ENCODE data around the gene C20orf141.
"Not testable (repeated sequence)": the region's sequence is repeated elsewhere in the genome, so short reads cannot be mapped to it uniquely, and the experiment has no call there.

Gene C20orf141, protein sequence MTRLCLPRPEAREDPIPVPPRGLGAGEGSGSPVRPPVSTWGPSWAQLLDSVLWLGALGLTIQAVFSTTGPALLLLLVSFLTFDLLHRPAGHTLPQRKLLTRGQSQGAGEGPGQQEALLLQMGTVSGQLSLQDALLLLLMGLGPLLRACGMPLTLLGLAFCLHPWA

DNA sequence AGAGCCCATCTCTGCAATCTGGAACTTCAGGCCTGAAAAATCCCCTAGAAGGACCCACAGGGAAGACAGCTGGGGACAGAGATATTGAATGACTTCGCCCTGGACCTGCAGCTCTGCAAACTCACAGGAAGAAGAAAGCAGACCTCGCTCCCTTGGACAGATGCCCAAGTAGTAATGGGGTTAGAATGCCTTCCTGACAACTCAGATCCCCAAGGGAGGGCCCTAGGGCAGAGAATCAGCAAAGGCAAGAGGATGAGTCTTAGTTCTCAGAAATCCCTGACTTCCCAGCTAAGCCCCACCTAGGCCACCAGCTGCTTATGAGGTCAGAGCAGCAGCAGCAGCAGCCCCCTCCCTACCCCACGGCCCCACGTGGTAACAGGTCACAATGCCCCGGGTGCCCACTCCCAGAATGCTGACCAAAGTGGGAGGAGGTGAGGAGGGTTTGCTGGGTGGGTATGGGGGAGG lies at the start of gene C20orf141:
Gene C20orf141, plus strand, starts transcription at position 401 of the 465 bp plus-strand sequence. CDS start 198 bp downstream, outside the sequence.
- no peaks in the 10 kb centered on the region for H3K36me3 ChIP-seq (ENCODE audit: insufficient read depth, low read depth, low read length)
- no peak within 1 kb of the TSS for H3K27ac ChIP-seq (ENCODE audit: low read length)
- H3K4me1 ChIP-seq (ENCODE audit: insufficient read depth, low read length) = no peaks in the 10 kb centered on the region
- H3K9me3 ChIP-seq (ENCODE audit: insufficient read depth, low read depth, low read length) = peaks cover 6% of the 10 kb centered on the region; the same call in 1 of the 2 replicates
- H3K4me3 ChIP-seq (ENCODE audit: low read length) = no peak within 1 kb of the TSS
- no peak within 1 kb of the TSS for H3K9ac ChIP-seq (ENCODE audit: low read depth, low read length)
- H3K27me3 ChIP-seq (ENCODE audit: insufficient read depth, low read length) = peaks cover 47% of the 10 kb centered on the region

DNA sequence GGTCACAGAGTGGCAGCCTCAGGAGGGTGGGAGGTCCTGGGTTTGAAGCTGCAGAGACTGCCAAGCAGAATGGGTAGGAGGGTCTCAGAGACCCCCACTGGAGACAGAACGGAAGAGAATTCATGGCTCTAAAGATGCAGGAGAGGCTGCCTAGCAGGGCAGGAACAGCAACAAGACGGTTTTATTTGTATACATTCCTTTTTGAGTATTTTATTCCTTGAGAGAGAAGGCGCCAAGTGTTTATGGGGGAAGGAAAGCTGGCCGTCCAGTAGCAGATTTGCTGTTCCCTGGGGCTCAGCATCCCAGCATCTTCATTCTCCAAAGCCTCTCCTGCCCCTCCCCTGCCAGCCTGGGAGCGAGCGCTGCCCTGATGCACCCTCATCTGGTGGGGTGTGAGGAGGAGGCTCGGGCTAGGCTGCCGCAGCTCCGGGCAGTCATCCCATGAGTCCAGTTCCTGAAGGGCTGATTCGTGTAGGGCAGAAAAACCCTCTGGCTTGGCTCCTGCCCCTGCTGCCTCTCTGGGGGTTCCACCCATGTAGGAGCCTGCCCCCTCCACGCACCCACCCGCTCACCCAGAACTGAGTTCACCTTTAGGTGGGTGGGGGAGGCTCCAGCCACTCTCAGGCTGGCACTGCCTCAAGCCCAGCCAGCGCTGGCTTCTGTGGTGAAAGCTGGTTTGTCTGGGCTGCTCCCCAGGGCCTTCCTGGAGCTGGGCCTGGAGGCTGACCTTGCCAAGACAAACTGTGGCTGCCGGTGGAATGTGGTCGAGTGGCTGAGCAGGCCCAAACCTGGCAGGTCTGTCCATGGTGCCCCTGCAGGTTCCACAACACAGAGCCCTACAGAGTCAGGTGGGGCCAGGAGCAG lies 46.8 kb upstream of the C20orf141 start:
- H3K36me3 ChIP-seq (ENCODE audit: insufficient read depth, low read depth, low read length) = no peaks in the 10 kb centered on the region
- H3K9me3 ChIP-seq (ENCODE audit: insufficient read depth, low read depth, low read length) = no peaks in the 10 kb centered on the region
- H3K4me1 ChIP-seq (ENCODE audit: insufficient read depth, low read length) = no peaks in the 10 kb centered on the region
- no peak overlapping the region for H3K4me3 ChIP-seq (ENCODE audit: low read length)
- no peak overlapping the region for H3K9ac ChIP-seq (ENCODE audit: low read depth, low read length)
- no peak overlapping the region for H3K27ac ChIP-seq (ENCODE audit: low read length)
- H3K27me3 ChIP-seq (ENCODE audit: insufficient read depth, low read length) = peaks cover 11% of the 10 kb centered on the region

DNA sequence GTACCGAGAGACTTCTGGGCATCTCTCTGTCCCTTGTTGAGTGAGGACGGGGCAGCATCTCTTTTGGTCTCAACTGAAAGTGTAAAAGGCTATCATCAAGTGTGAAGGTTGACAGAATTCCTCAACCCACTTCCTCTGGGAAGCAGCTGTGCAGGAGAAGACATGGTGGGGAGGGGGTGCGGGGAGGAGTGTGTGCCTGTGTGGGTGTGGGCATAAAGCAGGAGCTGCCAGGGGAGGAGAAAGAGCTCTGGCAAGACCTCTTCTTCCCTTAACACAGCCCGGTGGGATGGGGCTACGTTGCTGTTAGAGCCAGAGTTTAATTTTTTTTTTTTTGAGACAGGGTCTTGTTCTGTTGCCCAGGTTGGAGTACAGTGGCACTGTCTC lies 46.2 kb upstream of the C20orf141 start:
- no peak overlapping the region for H3K9ac ChIP-seq (ENCODE audit: low read depth, low read length)
- H3K9me3 ChIP-seq (ENCODE audit: insufficient read depth, low read depth, low read length) = no peaks in the 10 kb centered on the region
- H3K4me1 ChIP-seq (ENCODE audit: insufficient read depth, low read length) = no peaks in the 10 kb centered on the region
- H3K4me3 ChIP-seq (ENCODE audit: low read length) = no peak overlapping the region
- no peaks in the 10 kb centered on the region for H3K36me3 ChIP-seq (ENCODE audit: insufficient read depth, low read depth, low read length)
- H3K27ac ChIP-seq (ENCODE audit: low read length) = no peak overlapping the region
- peaks cover 10% of the 10 kb centered on the region for H3K27me3 ChIP-seq (ENCODE audit: insufficient read depth, low read length)

DNA sequence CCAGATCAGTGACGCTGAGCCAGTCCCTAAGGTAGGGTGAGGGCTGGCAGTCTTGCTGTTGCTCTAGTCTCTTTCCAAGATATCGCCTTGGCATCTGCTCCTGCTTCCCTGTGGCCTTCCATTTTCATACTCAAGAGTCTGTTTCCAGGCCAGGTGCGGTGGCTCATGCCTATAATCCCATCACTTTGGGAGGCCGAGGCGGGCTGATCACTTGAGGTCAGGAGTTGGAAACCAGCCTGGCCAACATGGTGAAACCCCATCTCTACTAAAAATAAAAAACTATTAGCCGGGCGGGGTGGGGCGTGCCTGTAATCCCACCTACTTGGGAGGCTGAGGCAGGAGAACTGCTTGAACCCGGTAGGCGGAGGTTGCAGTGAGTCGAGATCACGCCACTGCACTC lies 44.7 kb upstream of the C20orf141 start:
- H3K9me3 ChIP-seq (ENCODE audit: insufficient read depth, low read depth, low read length); H3K27ac ChIP-seq (ENCODE audit: low read length); H3K36me3 ChIP-seq (ENCODE audit: insufficient read depth, low read depth, low read length); H3K4me3 ChIP-seq (ENCODE audit: low read length); H3K4me1 ChIP-seq (ENCODE audit: insufficient read depth, low read length); H3K9ac ChIP-seq (ENCODE audit: low read depth, low read length); H3K27me3 ChIP-seq (ENCODE audit: insufficient read depth, low read length): not testable (repeated sequence)

DNA sequence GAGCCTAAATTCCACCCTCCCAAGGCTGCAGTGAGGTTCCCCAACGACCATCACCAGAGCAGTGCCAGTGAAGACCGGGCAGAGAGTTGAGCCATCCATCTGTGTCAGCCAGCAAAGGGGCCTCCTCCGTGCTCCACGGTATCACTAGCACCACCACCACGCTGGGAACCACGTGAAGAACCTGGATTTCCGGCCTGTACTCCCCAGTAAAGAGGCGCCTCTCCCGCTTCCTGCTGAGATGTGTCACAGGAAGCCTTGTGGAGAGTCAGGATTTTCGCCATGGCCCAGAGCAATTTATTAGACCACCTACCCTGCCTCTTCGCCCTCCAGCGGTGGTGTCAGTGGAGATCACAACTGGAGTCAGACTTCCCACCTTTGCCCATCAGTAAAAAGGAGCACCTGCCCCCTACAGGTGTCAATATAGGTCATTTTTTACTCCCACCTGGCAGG lies 43.1 kb upstream of the C20orf141 start:
- no peaks in the 10 kb centered on the region for H3K4me1 ChIP-seq (ENCODE audit: insufficient read depth, low read length)
- no peaks in the 10 kb centered on the region for H3K36me3 ChIP-seq (ENCODE audit: insufficient read depth, low read depth, low read length)
- peaks cover 4% of the 10 kb centered on the region for H3K9me3 ChIP-seq (ENCODE audit: insufficient read depth, low read depth, low read length)
- H3K4me3 ChIP-seq (ENCODE audit: low read length) = no peak overlapping the region
- no peak overlapping the region for H3K9ac ChIP-seq (ENCODE audit: low read depth, low read length)
- H3K27me3 ChIP-seq (ENCODE audit: insufficient read depth, low read length) = peaks cover 10% of the 10 kb centered on the region
- H3K27ac ChIP-seq (ENCODE audit: low read length) = no peak overlapping the region

DNA sequence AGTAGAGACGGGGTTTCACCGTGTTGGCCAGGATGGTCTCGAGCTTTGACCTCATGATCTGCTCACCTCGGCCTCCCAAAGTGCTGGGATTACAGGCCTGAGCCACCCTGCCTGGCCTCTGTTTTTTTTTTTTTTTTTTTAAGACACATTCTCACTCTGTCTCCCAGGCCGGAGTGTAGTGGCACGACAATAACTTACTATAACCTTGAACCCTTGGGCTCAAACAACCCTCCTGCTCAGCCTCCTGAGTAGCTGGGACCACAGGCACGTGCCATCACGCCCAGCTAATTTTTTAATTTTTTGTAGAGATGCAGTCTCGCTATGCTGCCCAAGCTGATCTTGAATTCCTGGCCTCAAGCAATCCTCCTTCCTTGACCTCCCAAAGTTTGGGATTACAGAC lies 41.0 kb upstream of the C20orf141 start:
- Histone ChIP-seq H3K27ac (ENCODE audit: low read length) (no peak overlapping the region), H3K9ac (ENCODE audit: low read depth, low read length) (no peak overlapping the region), H3K4me1 (ENCODE audit: insufficient read depth, low read length) (no peaks in the 10 kb centered on the region), H3K27me3 (ENCODE audit: insufficient read depth, low read length) (peaks cover 8% of the 10 kb centered on the region), H3K36me3 (ENCODE audit: insufficient read depth, low read depth, low read length) (no peaks in the 10 kb centered on the region), H3K4me3 (ENCODE audit: low read length) (no peak overlapping the region), H3K9me3 (ENCODE audit: insufficient read depth, low read depth, low read length) (peaks cover 4% of the 10 kb centered on the region)

DNA sequence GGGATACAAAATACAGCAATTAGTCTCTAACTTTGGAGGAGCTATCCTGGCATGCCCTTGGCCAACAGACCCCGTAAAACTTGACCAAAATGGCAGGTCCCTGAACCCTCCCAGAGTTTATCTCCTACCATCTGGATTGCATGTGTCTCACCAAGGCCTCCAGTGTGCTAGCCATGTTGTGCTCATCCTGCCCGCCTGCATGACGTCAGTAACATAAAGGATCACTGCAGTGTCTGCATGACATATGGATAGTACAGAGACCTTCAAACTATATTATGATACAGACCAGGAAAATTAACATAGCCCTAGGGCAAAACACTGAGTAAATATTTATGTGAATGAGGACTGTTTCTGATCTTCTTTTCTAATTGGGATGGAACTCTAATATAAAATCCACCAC lies 39.6 kb upstream of the C20orf141 start:
- Histone ChIP-seq H3K9me3 (ENCODE audit: insufficient read depth, low read depth, low read length) (peaks cover 4% of the 10 kb centered on the region), H3K4me1 (ENCODE audit: insufficient read depth, low read length) (no peaks in the 10 kb centered on the region), H3K27ac (ENCODE audit: low read length) (no peak overlapping the region), H3K36me3 (ENCODE audit: insufficient read depth, low read depth, low read length) (no peaks in the 10 kb centered on the region), H3K9ac (ENCODE audit: low read depth, low read length) (no peak overlapping the region), H3K4me3 (ENCODE audit: low read length) (no peak overlapping the region), H3K27me3 (ENCODE audit: insufficient read depth, low read length) (no peaks in the 10 kb centered on the region)

DNA sequence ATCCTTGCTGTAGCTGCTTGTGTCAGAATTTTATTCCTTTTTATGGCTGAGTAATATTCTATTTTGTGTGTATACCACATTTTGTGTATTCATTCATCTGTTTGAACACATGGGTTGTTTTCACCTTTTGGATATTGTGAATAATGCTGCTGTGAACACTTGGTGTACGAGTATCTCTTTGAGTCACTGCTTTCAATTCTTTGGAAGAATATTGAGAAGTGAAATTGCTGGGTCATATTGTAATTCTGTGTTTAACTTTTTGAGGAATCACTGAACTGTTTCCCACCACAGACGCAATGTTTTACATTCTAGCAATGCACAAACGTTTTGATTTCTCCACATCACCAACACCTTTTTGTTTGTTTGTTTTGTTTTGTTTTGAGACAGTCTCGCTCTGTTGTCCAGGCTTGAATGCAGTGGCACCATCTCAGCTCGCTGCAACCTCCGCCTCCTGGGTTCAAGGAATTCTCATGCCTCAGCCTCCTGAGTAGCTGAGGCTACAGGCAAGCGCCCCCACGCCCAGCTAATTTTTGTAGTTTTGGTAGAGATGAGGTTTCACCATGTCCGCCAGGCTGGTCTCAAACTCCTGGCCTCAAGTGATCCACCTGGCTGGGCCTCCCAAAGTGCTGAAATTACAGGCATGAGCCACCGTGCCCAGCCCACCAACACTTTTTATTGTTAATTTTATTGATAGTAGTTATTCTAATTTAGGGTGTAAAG lies 36.0 kb upstream of the C20orf141 start:
- no peaks in the 10 kb centered on the region for H3K4me1 ChIP-seq (ENCODE audit: insufficient read depth, low read length)
- peaks cover 11% of the 10 kb centered on the region; the same call in 1 of the 2 replicates for H3K27me3 ChIP-seq (ENCODE audit: insufficient read depth, low read length)
- H3K36me3 ChIP-seq (ENCODE audit: insufficient read depth, low read depth, low read length) = no peaks in the 10 kb centered on the region
- no peak overlapping the region for H3K27ac ChIP-seq (ENCODE audit: low read length)
- H3K4me3 ChIP-seq (ENCODE audit: low read length) = no peak overlapping the region
- H3K9me3 ChIP-seq (ENCODE audit: insufficient read depth, low read depth, low read length) = peaks cover 4% of the 10 kb centered on the region
- H3K9ac ChIP-seq (ENCODE audit: low read depth, low read length) = no peak overlapping the region

DNA sequence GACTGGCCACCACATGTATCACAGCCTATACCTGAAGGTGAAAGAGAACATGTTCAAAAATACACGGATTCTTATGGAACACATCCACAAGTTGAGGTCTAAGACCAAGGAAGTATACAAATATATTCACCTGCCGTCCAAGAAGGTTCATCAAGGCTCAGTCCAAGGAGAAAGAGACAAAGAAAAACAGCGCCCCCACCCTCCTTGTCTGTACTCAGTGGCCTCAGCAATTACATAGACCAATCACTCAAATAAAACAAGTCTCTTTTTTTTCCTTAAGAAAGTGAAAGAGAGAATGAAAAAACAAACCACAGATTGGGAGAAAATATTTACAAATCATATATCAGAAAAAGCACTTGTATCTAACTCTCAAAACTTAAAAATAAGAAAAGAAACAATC lies 33.8 kb upstream of the C20orf141 start:
- H3K9ac ChIP-seq (ENCODE audit: low read depth, low read length) = no peak overlapping the region
- no peak overlapping the region for H3K27ac ChIP-seq (ENCODE audit: low read length)
- peaks cover 11% of the 10 kb centered on the region; the same call in 1 of the 2 replicates for H3K27me3 ChIP-seq (ENCODE audit: insufficient read depth, low read length)
- peaks cover 2% of the 10 kb centered on the region for H3K9me3 ChIP-seq (ENCODE audit: insufficient read depth, low read depth, low read length)
- no peaks in the 10 kb centered on the region for H3K36me3 ChIP-seq (ENCODE audit: insufficient read depth, low read depth, low read length)
- H3K4me1 ChIP-seq (ENCODE audit: insufficient read depth, low read length) = no peaks in the 10 kb centered on the region
- H3K4me3 ChIP-seq (ENCODE audit: low read length) = no peak overlapping the region

DNA sequence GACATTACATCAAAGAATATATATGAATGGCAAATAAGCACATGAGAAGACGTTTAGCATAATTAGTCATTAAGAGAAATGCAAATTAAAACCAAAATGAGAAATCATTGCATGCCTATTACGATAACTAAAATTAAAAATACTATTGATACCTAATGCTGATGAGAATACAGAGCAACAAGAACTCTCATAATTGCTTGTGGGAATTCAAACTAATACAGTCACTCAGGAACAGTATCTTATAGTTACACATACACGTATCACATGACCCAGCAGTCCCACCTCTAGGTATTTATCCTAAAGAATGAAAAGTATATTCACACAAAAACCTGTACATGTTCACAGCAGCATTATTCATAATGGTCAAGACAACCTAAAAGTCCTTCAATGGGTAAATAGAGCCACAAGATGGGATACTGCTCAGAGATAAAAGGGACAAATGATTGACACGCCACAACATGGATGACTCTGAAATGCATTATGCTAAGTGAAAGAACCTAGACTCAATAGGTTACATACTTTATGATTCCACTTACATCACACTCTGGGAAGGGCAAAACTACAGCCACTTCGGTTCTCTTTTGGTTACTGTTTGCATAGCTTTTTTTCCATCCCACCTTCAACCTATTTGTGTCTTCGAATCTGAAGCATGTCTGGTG lies 30.8 kb upstream of the C20orf141 start:
- H3K4me1 ChIP-seq (ENCODE audit: insufficient read depth, low read length) = no peaks in the 10 kb centered on the region
- no peaks in the 10 kb centered on the region for H3K36me3 ChIP-seq (ENCODE audit: insufficient read depth, low read depth, low read length)
- H3K4me3 ChIP-seq (ENCODE audit: low read length) = no peak overlapping the region
- no peak overlapping the region for H3K9ac ChIP-seq (ENCODE audit: low read depth, low read length)
- no peak overlapping the region for H3K27ac ChIP-seq (ENCODE audit: low read length)
- no peaks in the 10 kb centered on the region for H3K9me3 ChIP-seq (ENCODE audit: insufficient read depth, low read depth, low read length)
- peaks cover 11% of the 10 kb centered on the region; the same call in 1 of the 2 replicates for H3K27me3 ChIP-seq (ENCODE audit: insufficient read depth, low read length)

DNA sequence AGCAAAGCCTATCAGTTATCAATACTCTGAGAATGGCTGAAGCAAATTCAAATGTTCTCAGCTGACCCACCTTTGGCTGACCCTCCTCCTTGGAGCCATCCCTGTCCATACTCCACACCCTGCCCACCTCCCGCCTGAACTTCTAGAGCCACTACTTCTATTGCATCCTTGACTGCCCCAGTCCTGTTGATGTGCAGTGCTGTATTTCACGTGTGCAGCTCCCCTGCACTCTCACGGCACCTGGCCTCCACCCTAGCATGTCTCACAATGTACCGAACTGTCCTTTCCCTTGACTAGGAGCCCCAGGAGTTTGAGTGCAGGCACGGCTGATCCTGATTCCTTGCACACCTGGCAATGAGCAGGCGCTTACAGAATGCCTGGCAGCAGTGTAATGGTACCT lies 21.3 kb upstream of the C20orf141 start:
- H3K9me3 ChIP-seq (ENCODE audit: insufficient read depth, low read depth, low read length) = no peaks in the 10 kb centered on the region
- H3K4me1 ChIP-seq (ENCODE audit: insufficient read depth, low read length) = no peaks in the 10 kb centered on the region
- no peak overlapping the region for H3K4me3 ChIP-seq (ENCODE audit: low read length)
- no peaks in the 10 kb centered on the region for H3K27me3 ChIP-seq (ENCODE audit: insufficient read depth, low read length)
- H3K27ac ChIP-seq (ENCODE audit: low read length) = no peak overlapping the region
- peaks cover 49% of the 10 kb centered on the region for H3K36me3 ChIP-seq (ENCODE audit: insufficient read depth, low read depth, low read length)
- no peak overlapping the region for H3K9ac ChIP-seq (ENCODE audit: low read depth, low read length)
